GM19351 (cell line): ENCODE results near the gene PRICKLE2.

ENCODE experiments used
- ATAC-seq: cut with Tn5 transposase; IDR thresholded peaks from one replicate; pipeline ENCODE4 v1.9.1; 2021; ENCODE audit warnings: mild to moderate bottlenecking, moderate library complexity; ENCODE audit not compliant: unreplicated experiment

PRICKLE2 gene

GRCh38 chr3:64134882-64135281, 90.4 kb downstream of the PRICKLE2 start:
- no peak for ATAC-seq

GRCh38 chr3:64133987-64134386, 91.3 kb downstream of the PRICKLE2 start:
- ATAC-seq, result no peak

GRCh38 chr3:64133272-64133671, 92.0 kb downstream of the PRICKLE2 start:
- ATAC-seq, result no peak

- ATAC-seq, result no peak
Measured at GRCh38 chr3:64131725-64132469, 93.4 kb downstream of the PRICKLE2 start.

- ATAC-seq, result no peak
Measured at GRCh38 chr3:64130436-64130835, 94.8 kb downstream of the PRICKLE2 start.

GRCh38 chr3:64129581-64129980, 95.7 kb downstream of the PRICKLE2 start:
- no peak for ATAC-seq

GRCh38 chr3:64129106-64129505, 96.2 kb downstream of the PRICKLE2 start:
- no peak for ATAC-seq

GRCh38 chr3:64125561-64125960, 99.7 kb downstream of the PRICKLE2 start:
- ATAC-seq, result no peak

- no peak for ATAC-seq
Measured at GRCh38 chr3:64123931-64124330, 101.3 kb downstream of the PRICKLE2 start.

- no peak for ATAC-seq
Measured at GRCh38 chr3:64122476-64122875, 102.8 kb downstream of the PRICKLE2 start.

GRCh38 chr3:64121750-64122311, 103.4 kb downstream of the PRICKLE2 start:
- no peak for ATAC-seq

GRCh38 chr3:64120876-64121275, 104.4 kb downstream of the PRICKLE2 start:
- no peak for ATAC-seq

GRCh38 chr3:64117483-64117882, 107.8 kb downstream of the PRICKLE2 start:
- ATAC-seq, result no peak

- ATAC-seq, result no peak
Measured at GRCh38 chr3:64114651-64115050, 110.6 kb downstream of the PRICKLE2 start.

GRCh38 chr3:64111872-64112271, 113.4 kb downstream of the PRICKLE2 start:
- no peak for ATAC-seq

GRCh38 chr3:64111083-64111482, 114.2 kb downstream of the PRICKLE2 start:
- ATAC-seq, result no peak

GRCh38 chr3:64110071-64110470, 115.2 kb downstream of the PRICKLE2 start:
- ATAC-seq, result no peak

GRCh38 chr3:64109438-64109837, 115.8 kb downstream of the PRICKLE2 start:
- no peak for ATAC-seq

- ATAC-seq, result no peak
Measured at GRCh38 chr3:64108784-64109317, 116.4 kb downstream of the PRICKLE2 start.

- no peak for ATAC-seq
Measured at GRCh38 chr3:64108231-64108630, 117.0 kb downstream of the PRICKLE2 start.

GRCh38 chr3:64107190-64107589, 118.1 kb downstream of the PRICKLE2 start:
- ATAC-seq, result no peak

GRCh38 chr3:64105816-64106215, 119.5 kb downstream of the PRICKLE2 start:
- ATAC-seq, result no peak
